PC-3 (cell line): ENCODE measurements around the gene DISC1. TPM values are rescaled to one million over a fixed set of nuclear protein-coding genes. Genes with fewer than 3 reads are reported as not detected.

Experiments used
- ATAC-seq: fragments of 200-7000 bp; cut with Tn5 transposase; 2 replicates; pipeline ENCODE4 v1.9.1; 2020; ENCODE audit warnings: mild to moderate bottlenecking, moderate library complexity
- BruUV-seq: library from RNA; stranded (reverse); fragments of 400-500 nt; replicated peaks from 2 replicates; lab custom pipeline; 2021; lab: Mats Ljungman, UMichigan
- CTCF ChIA-PET: fragments of 300-600 bp; sonication (Branson Sonifier 250); formaldehyde crosslinking; loops from one replicate; lab custom pipeline; 2022; ENCODE audit warnings: antibody characterized with exemption; lab: Charles Lee
- POLR2A ChIA-PET: fragments of 300-600 bp; sonication (Branson Sonifier 250); formaldehyde crosslinking; loops from one replicate; lab custom pipeline; 2022; ENCODE audit warnings: antibody characterized with exemption; ENCODE audit not compliant: unreplicated experiment; lab: Charles Lee
- DNase-seq: peaks from one replicate; pipeline ENCODE4 v3.0.0-alpha.2; 2015
- H2AFZ ChIP-seq: fragments of 300-600 bp; sonication (generic); 2 replicates; pipeline ENCODE4 v1.6.0; 2016; ENCODE audit warnings: antibody characterized with exemption, low read length
- H3F3A ChIP-seq: fragments of 300-600 bp; sonication (generic); one replicate; pipeline ENCODE4 v1.6.0; 2017; ENCODE audit warnings: antibody characterized with exemption, low read length, control low read depth, mild to moderate bottlenecking; ENCODE audit not compliant: unreplicated experiment
- H3K27ac ChIP-seq: fragments of 300-600 bp; sonication (generic); 2 replicates; pipeline ENCODE4 v1.5.1; 2016; ENCODE audit warnings: mild to moderate bottlenecking, low read length
- H3K27me3 ChIP-seq: fragments of 300-600 bp; sonication (generic); 2 replicates; pipeline ENCODE4 v1.6.1; 2016; ENCODE audit warnings: low read length, mixed read lengths
- H3K36me3 ChIP-seq: fragments of 300-600 bp; sonication (generic); 2 replicates; pipeline ENCODE4 v1.6.1; 2016; ENCODE audit warnings: low read depth, mixed run types, low read length, mixed read lengths
- H3K4me1 ChIP-seq: fragments of 300-600 bp; sonication (generic); 2 replicates; pipeline ENCODE4 v1.5.1; 2016; ENCODE audit warnings: low read length; ENCODE audit not compliant: insufficient read depth
- H3K4me2 ChIP-seq: fragments of 300-600 bp; sonication (generic); 2 replicates; pipeline ENCODE4 v1.6.0; 2016; ENCODE audit warnings: low read length
- H3K4me3 ChIP-seq: fragments of 300-600 bp; sonication (generic); 2 replicates; pipeline ENCODE4 v1.5.1; 2016; ENCODE audit warnings: mild to moderate bottlenecking, low read length, mixed read lengths
- H3K79me2 ChIP-seq: fragments of 300-600 bp; sonication (generic); 2 replicates; pipeline ENCODE4 v1.6.1; 2017; ENCODE audit warnings: low read length, mixed read lengths
- H3K9ac ChIP-seq: fragments of 300-600 bp; sonication (generic); 2 replicates; pipeline ENCODE4 v1.6.0; 2016; ENCODE audit warnings: mild to moderate bottlenecking, low read length
- H3K9me2 ChIP-seq: fragments of 300-600 bp; sonication (generic); replicated peaks from 2 replicates; pipeline ENCODE4 v1.6.1; 2016; ENCODE audit warnings: mixed run types, low read length, mixed read lengths
- H3K9me3 ChIP-seq: fragments of 300-600 bp; sonication (generic); 2 replicates; pipeline ENCODE4 v1.6.1; 2016; ENCODE audit warnings: low read length, mixed read lengths
- H4K20me1 ChIP-seq: fragments of 300-600 bp; sonication (generic); 2 replicates; pipeline ENCODE4 v1.6.1; 2016; ENCODE audit warnings: low read length, mixed read lengths
- CTCF ChIP-seq: fragments of 300-600 bp; sonication (generic); conservative IDR thresholded peaks from 2 replicates; pipeline ENCODE4 v1.5.1; 2017; ENCODE audit warnings: antibody characterized with exemption, low read depth, mild to moderate bottlenecking, low read length
- EZH2 ChIP-seq: fragments of 300-600 bp; sonication (generic); IDR thresholded peaks from one replicate; pipeline ENCODE4 v1.6.1; 2017; ENCODE audit warnings: antibody characterized with exemption, mild to moderate bottlenecking, low read length; ENCODE audit not compliant: unreplicated experiment
- EZH2phosphoT487 ChIP-seq: fragments of 300-600 bp; sonication (generic); IDR thresholded peaks from 2 replicates; pipeline ENCODE4 v1.6.1; 2018; ENCODE audit warnings: mild to moderate bottlenecking, antibody characterized with exemption, low read length, borderline replicate concordance
- intact Hi-C: fragments of 100-400 bp; cut with micrococcal nuclease; formaldehyde crosslinking; loops from 2 replicates; pipeline ENCODE4 v1.9.0; 2023
- total RNA-seq: library from RNA; depleted of rRNA; stranded (reverse); fragments of >200 nt; gene quantifications from 2 replicates; pipeline ENCODE4 v1.2.3, GENCODE V29; 2014

Gene DISC1
- total RNA-seq, 1 experiment from 2014 or later = 3.4 TPM

- no peak overlapping the region for H3K4me2 ChIP-seq
- BruUV-seq = no TSS peak
These were observed 347.2 kb downstream of the DISC1 start for GRCh38 chr1:231973830-231974229.

GRCh38 chr1:231976231-231976630, 349.6 kb downstream of the DISC1 start:
- Histone ChIP-seq H3K27me3 (no peaks in the 10 kb centered on the region), H3K4me2 (no peak overlapping the region), H3K36me3 (no peaks in the 10 kb centered on the region), H4K20me1 (no peaks in the 10 kb centered on the region), H3K27ac (no peak overlapping the region), H2AFZ (no peak overlapping the region), H3K9ac (no peak overlapping the region), H3K4me1 (no peaks in the 10 kb centered on the region), H3F3A (no peaks in the 10 kb centered on the region), H3K9me2 (no peaks in the 10 kb centered on the region), H3K79me2 (no peaks in the 10 kb centered on the region), H3K4me3 (no peak overlapping the region), H3K9me3 (no peaks in the 10 kb centered on the region)
- no peak for DNase-seq
- intact Hi-C loops = no loop called here
- TF ChIP-seq EZH2 = no peak
- TF ChIP-seq CTCF = no peak
- TF ChIP-seq EZH2phosphoT487 = no peak
- no peak for ATAC-seq
- CTCF ChIA-PET = no interaction called here
- BruUV-seq = no TSS peak
- POLR2A ChIA-PET = no interaction called here

More at GRCh38 chr1:231973830-231974229, 347.2 kb downstream of the DISC1 start:
- intact Hi-C loops = no loop called here
- Histone ChIP-seq H3K27ac (no peak overlapping the region), H3K4me1 (no peaks in the 10 kb centered on the region), H3K79me2 (no peaks in the 10 kb centered on the region), H3K27me3 (no peaks in the 10 kb centered on the region), H3K36me3 (no peaks in the 10 kb centered on the region), H4K20me1 (no peaks in the 10 kb centered on the region), H3K4me3 (no peak overlapping the region), H3K9me3 (no peaks in the 10 kb centered on the region), H2AFZ (no peak overlapping the region), H3K9me2 (no peaks in the 10 kb centered on the region), H3K9ac (no peak overlapping the region), H3F3A (no peaks in the 10 kb centered on the region)
- no peak for TF ChIP-seq EZH2
- TF ChIP-seq CTCF = no peak
- no peak for TF ChIP-seq EZH2phosphoT487
- POLR2A ChIA-PET = no interaction called here
- CTCF ChIA-PET = no interaction called here
- no peak for DNase-seq
- no peak for ATAC-seq

- no peak overlapping the region for H3K4me3 ChIP-seq
- intact Hi-C loops = no loop called here
- no peak overlapping the region for H3K27ac ChIP-seq
- no peaks in the 10 kb centered on the region for H3K9me3 ChIP-seq
- DNase-seq (no peak), ATAC-seq (no peak)
- H4K20me1 ChIP-seq = no peaks in the 10 kb centered on the region
- BruUV-seq = no TSS peak
- H3K79me2 ChIP-seq = no peaks in the 10 kb centered on the region
- H3F3A ChIP-seq = no peaks in the 10 kb centered on the region
- no peak overlapping the region for H3K9ac ChIP-seq
- TF ChIP-seq EZH2 (no peak), CTCF (no peak), EZH2phosphoT487 (no peak)
- no peaks in the 10 kb centered on the region for H3K36me3 ChIP-seq
- H3K9me2 ChIP-seq = no peaks in the 10 kb centered on the region
- peaks cover 5% of the 10 kb centered on the region; the same call in 1 of the 2 replicates for H3K4me1 ChIP-seq
- no peak overlapping the region for H2AFZ ChIP-seq
- no peak overlapping the region for H3K4me2 ChIP-seq
- ChIA-PET POLR2A (no interaction called here), CTCF (no interaction called here)
- H3K27me3 ChIP-seq = no peaks in the 10 kb centered on the region
These were observed 355.1 kb downstream of the DISC1 start for GRCh38 chr1:231981675-231982074.
